Heart right ventricle (tissue), 16 donors: ENCODE results near the gene ZNF516. TPM values are rescaled to one million over a fixed set of nuclear protein-coding genes. Genes with fewer than 3 reads are reported as not detected.
"Not testable (repeated sequence)": the region's sequence is repeated elsewhere in the genome, so short reads cannot be mapped to it uniquely, and the experiment has no call there.

Experiments
- ATAC-seq, 8 donors: fragments of 200-7000 bp; cut with Tn5 transposase; one replicate each; pipeline ENCODE4 v1.9.1; 2020; ENCODE audit warnings: mild to moderate bottlenecking in 8 of 8, moderate library complexity in 8 of 8, moderate number of reproducible peaks in 1 of 8
- DNase-seq, 2 donors: peaks; one replicate each; pipeline ENCODE4 v3.0.0-alpha.2; 2020
- H3K27ac ChIP-seq, 10 donors: fragments of 200-600 bp; sonication (generic) in 2 of 10; one replicate each; pipeline versions ENCODE4 v1.5.0 to v1.8.0; 2020 to 2022; ENCODE audit warnings: mild to moderate bottlenecking in 3 of 10
- H3K27me3 ChIP-seq, 7 donors: fragments of 200-600 bp; one replicate each; pipeline ENCODE4 v1.8.0; 2021 to 2022; ENCODE audit warnings: mild to moderate bottlenecking in 2 of 7
- H3K36me3 ChIP-seq, 9 donors: fragments of 200-600 bp; sonication (generic) in 1 of 9; one replicate each; pipeline versions ENCODE4 v1.5.0 to v1.8.0; 2020 to 2022; ENCODE audit warnings: mild to moderate bottlenecking in 2 of 9
- H3K4me1 ChIP-seq, 9 donors: fragments of 200-600 bp; sonication (generic) in 1 of 9; one replicate each; pipeline versions ENCODE4 v1.5.0 to v1.8.0; 2020 to 2022; ENCODE audit warnings: mild to moderate bottlenecking in 4 of 9
- H3K4me3 ChIP-seq, 10 donors: fragments of 200-600 bp; sonication (generic) in 2 of 10; one replicate each; pipeline versions ENCODE4 v1.5.0 to v1.8.0; 2020 to 2022; ENCODE audit warnings: mild to moderate bottlenecking in 7 of 10, moderate library complexity in 2 of 10
- H3K9me3 ChIP-seq, 11 donors: fragments of 200-600 bp in 10 of 11; sonication (generic) in 2 of 11; one replicate each; pipeline versions ENCODE4 v1.5.0 to v1.8.0; 2013 to 2022; ENCODE audit warnings: mild to moderate bottlenecking in 2 of 11, control low read depth in 1 of 11, moderate library complexity in 1 of 11
- WGBS, 2 donors: extraction: QIAGEN DNeasy Blood & Tissue Kit; methylation state at CpG; one replicate each; pipeline ENCODE4 v1.1.7; 2013; ENCODE audit warnings: inconsistent platforms in 1 of 2; 5-methylcytosine and 5-hydroxymethylcytosine counted together
- intact Hi-C, 10 donors: fragments of 100-400 bp; cut with DNase I; formaldehyde crosslinking; loops; one replicate each; pipeline versions ENCODE4 v1.11.1 to v1.14.2; 2022
- long read RNA-seq, 3 donors: library from polyadenylated mRNA; unstranded; transcript quantifications; one replicate each; pipeline ENCODE4 v2.0.0, GENCODE V29; 2020 to 2021
- polyA plus RNA-seq, 2 donors: library from polyadenylated mRNA; stranded (reverse); fragments of 200-250 nt; gene quantifications; one replicate each; pipeline ENCODE4 v1.2.3, GENCODE V29; 2013
- total RNA-seq, 10 donors: library from RNA; stranded (reverse); fragmentation: NEBNext Ultra II Directional in 3 of 10; extraction: Animal tissue kit (Norgen Biotek cat#: 25700) in 3 of 10; gene quantifications; one replicate each; pipeline versions ENCODE4 v1.2.1 to v1.2.4, GENCODE V29; 2021 to 2023
- TF ChIP-seq, protein P1 (sequence below), 9 donors: fragments of 200-600 bp; sonication (generic) in 2 of 9; IDR thresholded peaks; one replicate each; pipeline versions ENCODE4 v1.5.0 to v1.8.0; 2021 to 2022; ENCODE audit warnings: antibody characterized with exemption in 9 of 9, mild to moderate bottlenecking in 5 of 9, moderate library complexity in 1 of 9
- donor health status: Arrhythmogenic right ventricular cardiomyopathy.
- donor health status: ischemic (EF 13 %, LVEDD 7.1; RV severe dilation, severe dysfunction).
- donor health status: healthy with polysubstance abuse.
- donor health status: DM: no; HTN: yes; CAD: no.
- donor health status: DM: no; HTN: no; CAD: no.
- donor health status: ischemic (EF 25% LVEDD 6.9; RV normal size, moderate dysfunction).
- donor health status: ischemic (EF 25% LVEDD 5.7; RV mildly dilated, moderate dysfunction).
- donor health status: healthy.
- donor health status: DM: yes; HTN: yes; CAD: no.
- donor health status: Ischemic cardiomyopathy.
- donor health status: ischemic (EF 35%, LVEDD 5.7; RV mildly dilated, moderate dysfunction).
- donor health status: nonischemic (EF 11% LVEDD 7.7; RV severe dilation, severe dysfunction).
- donor health status: DM: yes; HTN: yes; CAD: no.
- donor health status: PGD.
- donor health status: ischemic (EF 29% LVEDD 5.4; RV normal size, mild dysfunction).
- donor health status: nonischemic (EF 23%, LVEDD 6.1; RV moderate dilation, normal function).

The ZNF516 gene, protein sequence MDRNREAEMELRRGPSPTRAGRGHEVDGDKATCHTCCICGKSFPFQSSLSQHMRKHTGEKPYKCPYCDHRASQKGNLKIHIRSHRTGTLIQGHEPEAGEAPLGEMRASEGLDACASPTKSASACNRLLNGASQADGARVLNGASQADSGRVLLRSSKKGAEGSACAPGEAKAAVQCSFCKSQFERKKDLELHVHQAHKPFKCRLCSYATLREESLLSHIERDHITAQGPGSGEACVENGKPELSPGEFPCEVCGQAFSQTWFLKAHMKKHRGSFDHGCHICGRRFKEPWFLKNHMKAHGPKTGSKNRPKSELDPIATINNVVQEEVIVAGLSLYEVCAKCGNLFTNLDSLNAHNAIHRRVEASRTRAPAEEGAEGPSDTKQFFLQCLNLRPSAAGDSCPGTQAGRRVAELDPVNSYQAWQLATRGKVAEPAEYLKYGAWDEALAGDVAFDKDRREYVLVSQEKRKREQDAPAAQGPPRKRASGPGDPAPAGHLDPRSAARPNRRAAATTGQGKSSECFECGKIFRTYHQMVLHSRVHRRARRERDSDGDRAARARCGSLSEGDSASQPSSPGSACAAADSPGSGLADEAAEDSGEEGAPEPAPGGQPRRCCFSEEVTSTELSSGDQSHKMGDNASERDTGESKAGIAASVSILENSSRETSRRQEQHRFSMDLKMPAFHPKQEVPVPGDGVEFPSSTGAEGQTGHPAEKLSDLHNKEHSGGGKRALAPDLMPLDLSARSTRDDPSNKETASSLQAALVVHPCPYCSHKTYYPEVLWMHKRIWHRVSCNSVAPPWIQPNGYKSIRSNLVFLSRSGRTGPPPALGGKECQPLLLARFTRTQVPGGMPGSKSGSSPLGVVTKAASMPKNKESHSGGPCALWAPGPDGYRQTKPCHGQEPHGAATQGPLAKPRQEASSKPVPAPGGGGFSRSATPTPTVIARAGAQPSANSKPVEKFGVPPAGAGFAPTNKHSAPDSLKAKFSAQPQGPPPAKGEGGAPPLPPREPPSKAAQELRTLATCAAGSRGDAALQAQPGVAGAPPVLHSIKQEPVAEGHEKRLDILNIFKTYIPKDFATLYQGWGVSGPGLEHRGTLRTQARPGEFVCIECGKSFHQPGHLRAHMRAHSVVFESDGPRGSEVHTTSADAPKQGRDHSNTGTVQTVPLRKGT
- total RNA-seq (10 to 100 TPM; 13.4 to 24.8 (median 19.0) TPM), polyA plus RNA-seq (1 to 10 TPM; 2.6 to 8.2 TPM)
- long read RNA-seq, donor 1, partial matches to known transcripts, result 4 of 7 reads
- long read RNA-seq, donor 1, other reads (novel, unspliced or antisense), result 1 of 7 reads
- long read RNA-seq, donor 2, partial matches to known transcripts, result 2 of 7 reads
- long read RNA-seq, donor 2, other reads (novel, unspliced or antisense), result 4 of 7 reads
- long read RNA-seq, donor 3, partial matches to known transcripts, result 1 of 6 reads
- long read RNA-seq, donor 3, other reads (novel, unspliced or antisense), result 5 of 6 reads

- Histone ChIP-seq H3K36me3 (no peaks in the 10 kb centered on the region), H3K9me3 (no peaks in the 10 kb centered on the region), H3K27me3 (no peaks in the 10 kb centered on the region), H3K4me1 (peaks cover 4 to 48% (median 19%) of the 10 kb centered on the region in 9 donors), H3K27ac (peak within 1 kb of the TSS in 9 of 10 donors; percentile 39 to 89 (median 82)), H3K4me3 (peak within 1 kb of the TSS; percentile 54 to 94 (median 78))
- WGBS, 2 donors, result 1% methylated on average over 12 to 60 of the region's 64 CpGs
- TF ChIP-seq, protein P1, sequence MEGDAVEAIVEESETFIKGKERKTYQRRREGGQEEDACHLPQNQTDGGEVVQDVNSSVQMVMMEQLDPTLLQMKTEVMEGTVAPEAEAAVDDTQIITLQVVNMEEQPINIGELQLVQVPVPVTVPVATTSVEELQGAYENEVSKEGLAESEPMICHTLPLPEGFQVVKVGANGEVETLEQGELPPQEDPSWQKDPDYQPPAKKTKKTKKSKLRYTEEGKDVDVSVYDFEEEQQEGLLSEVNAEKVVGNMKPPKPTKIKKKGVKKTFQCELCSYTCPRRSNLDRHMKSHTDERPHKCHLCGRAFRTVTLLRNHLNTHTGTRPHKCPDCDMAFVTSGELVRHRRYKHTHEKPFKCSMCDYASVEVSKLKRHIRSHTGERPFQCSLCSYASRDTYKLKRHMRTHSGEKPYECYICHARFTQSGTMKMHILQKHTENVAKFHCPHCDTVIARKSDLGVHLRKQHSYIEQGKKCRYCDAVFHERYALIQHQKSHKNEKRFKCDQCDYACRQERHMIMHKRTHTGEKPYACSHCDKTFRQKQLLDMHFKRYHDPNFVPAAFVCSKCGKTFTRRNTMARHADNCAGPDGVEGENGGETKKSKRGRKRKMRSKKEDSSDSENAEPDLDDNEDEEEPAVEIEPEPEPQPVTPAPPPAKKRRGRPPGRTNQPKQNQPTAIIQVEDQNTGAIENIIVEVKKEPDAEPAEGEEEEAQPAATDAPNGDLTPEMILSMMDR (IDR thresholded peaks at IDR 0.05), result no peak
- ATAC-seq (no peak), DNase-seq (peak in 1 of 2 donors; percentile 42)
- intact Hi-C loops, result loop anchor here in 3 of 10 donors (10.0 kb wide), 3 partner anchors 80 to 130 kb away; no protein-coding TSS in a partner anchor
These were observed at the start of gene ZNF516 for GRCh38 chr18:76495006-76495370. Gene ZNF516, minus strand, starts transcription at chr18:76495242. Its CDS starts 52,188 bp downstream, at chr18:76443054.

- no peaks in the 10 kb centered on the region for H3K36me3 ChIP-seq
- 85 to 90% methylated on average over 11 of the region's 11 CpGs for WGBS, 2 donors
- intact Hi-C loops, result no loop called here
- H3K4me1 ChIP-seq, result peaks cover 0 to 5% (median 0%) of the 10 kb centered on the region in 9 donors
- DNase-seq, result no peak
- no peaks in the 10 kb centered on the region for H3K9me3 ChIP-seq
- H3K27me3 ChIP-seq, result peaks cover 0 to 13% (median 6%) of the 10 kb centered on the region in 7 donors
- TF ChIP-seq, protein P1 (IDR thresholded peaks at IDR 0.05), result no peak
- no peak overlapping the region for H3K4me3 ChIP-seq
- no peak for ATAC-seq
- no peak overlapping the region for H3K27ac ChIP-seq
These were observed 43.8 kb upstream of the ZNF516 start for GRCh38 chr18:76538846-76539245.

- WGBS, 2 donors, result 87% methylated on average over 8 of the region's 8 CpGs
- TF ChIP-seq, protein P1 (IDR thresholded peaks at IDR 0.05), result no peak
- intact Hi-C loops, result no loop called here
- ATAC-seq (no peak), DNase-seq (no peak)
- Histone ChIP-seq H3K4me3 (no peak overlapping the region), H3K4me1 (no peaks in the 10 kb centered on the region), H3K36me3 (no peaks in the 10 kb centered on the region), H3K9me3 (no peaks in the 10 kb centered on the region), H3K27ac (no peak overlapping the region), H3K27me3 (peaks cover 0 to 12% (median 0%) of the 10 kb centered on the region in 7 donors)
These were observed 42.6 kb upstream of the ZNF516 start for GRCh38 chr18:76537621-76538020.

DNA sequence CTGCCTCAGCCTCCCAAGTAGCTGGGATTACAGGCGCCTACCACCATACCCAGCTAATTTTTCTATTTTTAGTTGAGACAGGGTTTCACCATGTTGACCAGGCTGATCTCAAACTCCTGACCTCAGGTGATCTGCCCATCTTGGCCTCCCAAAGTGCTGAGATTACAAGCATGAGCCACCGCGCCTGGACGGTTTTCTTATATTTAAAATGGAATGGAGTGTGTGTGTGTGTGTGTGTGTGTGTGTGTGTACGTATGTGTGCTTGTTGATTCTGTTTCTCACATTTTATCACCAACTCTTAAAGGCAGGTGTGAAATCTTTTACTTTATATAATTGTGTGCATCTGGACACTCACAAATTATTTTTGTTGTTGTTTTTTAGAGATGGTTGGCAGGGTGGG is 41.6 kb upstream of the ZNF516 start:
- ATAC-seq, H3K9me3 ChIP-seq, H3K27ac ChIP-seq, H3K36me3 ChIP-seq, intact Hi-C loops, H3K4me1 ChIP-seq, H3K4me3 ChIP-seq, DNase-seq: not testable (repeated sequence)
- H3K27me3 ChIP-seq, result peaks cover 0 to 12% (median 0%) of the 10 kb centered on the region in 7 donors
- 93 to 97% methylated on average over 5 of the region's 5 CpGs for WGBS, 2 donors
